ENCODE results near the gene PDE6B. TPM values are rescaled to one million over a fixed set of nuclear protein-coding genes. Genes with fewer than 3 reads are reported as not detected.

PDE6B gene
- total RNA-seq, 1 donor from 2014 or later = 2.3 TPM

DNA sequence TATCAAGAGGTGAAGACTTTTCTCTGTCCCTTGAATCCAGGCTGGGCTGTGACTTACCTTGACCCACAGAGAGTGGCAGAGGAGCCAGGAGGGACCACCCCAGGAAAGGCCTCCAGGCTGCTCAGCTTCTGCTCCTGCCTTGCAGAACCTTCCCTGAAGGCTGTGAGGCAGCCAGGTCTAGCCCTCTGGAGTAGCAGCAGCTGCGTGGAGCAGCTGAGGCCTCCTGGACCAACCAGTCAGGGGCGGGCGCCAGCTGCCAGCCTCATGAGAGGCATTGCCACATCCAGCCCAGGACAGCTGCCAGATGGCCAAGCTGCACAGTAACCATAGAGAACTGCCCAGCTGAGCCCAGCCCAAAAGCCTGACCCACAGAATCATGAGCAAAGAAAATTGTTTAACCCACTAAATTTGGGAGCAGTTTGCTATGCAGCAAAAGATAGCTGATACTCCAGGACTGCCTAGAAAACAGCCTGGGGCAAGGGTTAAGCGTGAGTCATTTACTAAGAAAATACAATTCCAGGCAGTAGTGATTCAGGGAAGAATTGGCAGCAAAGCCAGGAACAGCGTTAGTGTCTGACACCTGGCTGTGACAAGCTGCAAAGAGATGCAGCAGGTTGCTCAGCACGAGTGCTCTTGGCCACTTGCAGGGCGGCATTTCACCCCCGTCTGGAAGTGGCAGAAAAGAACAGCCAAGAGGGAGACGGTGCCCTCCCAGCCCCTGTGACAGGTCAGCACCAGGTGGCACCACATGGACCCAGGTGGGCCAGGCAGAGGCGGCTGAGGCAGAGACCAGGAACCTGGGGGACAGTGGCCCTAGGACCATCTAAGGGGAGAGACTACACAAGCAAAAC lies 14.7 kb upstream of the PDE6B start:
- Mint-ChIP-seq H3K27me3 (ENCODE audit: low read depth) (peaks cover 14% of the 10 kb centered on the region), H3K27ac (ENCODE audit: unreplicated experiment) (no peak overlapping the region)

DNA sequence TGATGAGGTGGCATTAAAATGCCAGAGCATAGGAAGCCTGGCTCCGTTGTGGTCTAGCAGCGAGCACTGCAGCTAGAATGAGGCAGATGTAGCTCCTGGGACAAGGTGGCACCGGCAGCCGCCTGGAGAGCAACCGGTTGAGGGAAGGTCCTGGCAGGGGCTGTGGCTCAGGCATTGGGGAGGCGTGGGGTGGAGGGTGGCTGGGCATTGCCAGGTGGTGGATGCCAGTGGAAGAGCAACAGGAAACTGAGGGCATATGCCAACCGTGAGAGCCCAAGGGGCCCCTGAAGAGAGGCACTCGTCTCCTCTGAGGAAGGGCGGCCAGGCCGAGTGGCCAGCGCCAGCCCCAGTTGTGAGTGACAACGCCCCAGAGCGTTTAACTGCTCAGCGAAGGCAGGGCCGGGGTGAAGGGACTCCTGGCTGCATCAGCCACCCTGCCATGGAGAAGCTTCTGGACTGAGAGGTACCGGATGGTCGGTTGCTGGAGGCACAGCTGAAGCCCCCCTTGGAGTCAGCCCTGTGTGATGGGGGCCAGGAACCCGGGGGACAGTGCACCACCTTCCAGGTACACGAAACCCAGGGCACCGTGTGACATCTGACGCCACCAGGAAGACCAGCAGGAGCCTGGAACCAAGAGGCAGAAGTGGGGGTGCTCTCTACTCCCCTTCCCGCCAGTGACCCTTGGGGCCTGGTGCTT lies 13.2 kb upstream of the PDE6B start:
- Mint-ChIP-seq H3K27ac (ENCODE audit: unreplicated experiment) (no peak overlapping the region), H3K27me3 (ENCODE audit: low read depth) (peaks cover 18% of the 10 kb centered on the region), H3K9me3 (ENCODE audit: low read depth) (peaks cover 8% of the 10 kb centered on the region), H3K4me1 (ENCODE audit: low read depth) (peaks cover 9% of the 10 kb centered on the region), H3K4me3 (ENCODE audit: unreplicated experiment) (no peak overlapping the region), H3K36me3 (ENCODE audit: low read depth) (peaks cover 3% of the 10 kb centered on the region)
- TF ChIP-seq, protein P1, sequence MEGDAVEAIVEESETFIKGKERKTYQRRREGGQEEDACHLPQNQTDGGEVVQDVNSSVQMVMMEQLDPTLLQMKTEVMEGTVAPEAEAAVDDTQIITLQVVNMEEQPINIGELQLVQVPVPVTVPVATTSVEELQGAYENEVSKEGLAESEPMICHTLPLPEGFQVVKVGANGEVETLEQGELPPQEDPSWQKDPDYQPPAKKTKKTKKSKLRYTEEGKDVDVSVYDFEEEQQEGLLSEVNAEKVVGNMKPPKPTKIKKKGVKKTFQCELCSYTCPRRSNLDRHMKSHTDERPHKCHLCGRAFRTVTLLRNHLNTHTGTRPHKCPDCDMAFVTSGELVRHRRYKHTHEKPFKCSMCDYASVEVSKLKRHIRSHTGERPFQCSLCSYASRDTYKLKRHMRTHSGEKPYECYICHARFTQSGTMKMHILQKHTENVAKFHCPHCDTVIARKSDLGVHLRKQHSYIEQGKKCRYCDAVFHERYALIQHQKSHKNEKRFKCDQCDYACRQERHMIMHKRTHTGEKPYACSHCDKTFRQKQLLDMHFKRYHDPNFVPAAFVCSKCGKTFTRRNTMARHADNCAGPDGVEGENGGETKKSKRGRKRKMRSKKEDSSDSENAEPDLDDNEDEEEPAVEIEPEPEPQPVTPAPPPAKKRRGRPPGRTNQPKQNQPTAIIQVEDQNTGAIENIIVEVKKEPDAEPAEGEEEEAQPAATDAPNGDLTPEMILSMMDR (IDR thresholded peaks at IDR 0.05) = no peak
- DNase-seq (ENCODE audit: low spot score) = peak; percentile 72

More for the DNA sequence above, 14.7 kb upstream of the PDE6B start:
- no peak overlapping the region for H3K4me3 Mint-ChIP-seq (ENCODE audit: unreplicated experiment)
- H3K36me3 Mint-ChIP-seq (ENCODE audit: low read depth) = peaks cover 3% of the 10 kb centered on the region
- H3K4me1 Mint-ChIP-seq (ENCODE audit: low read depth) = peaks cover 9% of the 10 kb centered on the region
- TF ChIP-seq, protein P1 (IDR thresholded peaks at IDR 0.05) = no peak
- H3K9me3 Mint-ChIP-seq (ENCODE audit: low read depth) = peaks cover 8% of the 10 kb centered on the region
- peak; percentile 83 for DNase-seq (ENCODE audit: low spot score)

DNA sequence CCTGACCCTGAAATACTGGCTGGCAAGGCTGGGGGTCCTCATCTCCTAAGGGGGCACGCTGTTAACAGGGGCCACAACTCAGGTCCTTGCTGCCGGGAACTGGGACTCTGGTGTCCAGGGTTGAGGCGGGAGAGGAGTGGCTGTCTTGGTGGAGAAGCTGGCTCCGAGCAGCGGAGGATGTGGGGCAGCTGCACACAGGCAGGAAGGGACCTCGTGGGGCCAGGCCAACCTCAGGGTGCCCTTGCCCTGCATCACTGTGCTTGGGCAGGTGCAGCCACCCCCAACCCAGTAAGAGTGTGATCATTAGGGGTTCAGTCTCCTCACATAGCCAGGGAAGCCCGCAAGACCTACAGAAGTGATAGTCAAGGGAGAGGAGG lies 12.6 kb upstream of the PDE6B start:
- peak; percentile 62 for DNase-seq (ENCODE audit: low spot score)
- peaks cover 9% of the 10 kb centered on the region for H3K4me1 Mint-ChIP-seq (ENCODE audit: low read depth)
- no peak overlapping the region for H3K4me3 Mint-ChIP-seq (ENCODE audit: unreplicated experiment)
- no peak overlapping the region for H3K27ac Mint-ChIP-seq (ENCODE audit: unreplicated experiment)
- TF ChIP-seq, protein P1 (IDR thresholded peaks at IDR 0.05) = no peak
- peaks cover 3% of the 10 kb centered on the region for H3K36me3 Mint-ChIP-seq (ENCODE audit: low read depth)
- H3K9me3 Mint-ChIP-seq (ENCODE audit: low read depth) = peaks cover 8% of the 10 kb centered on the region
- H3K27me3 Mint-ChIP-seq (ENCODE audit: low read depth) = peaks cover 18% of the 10 kb centered on the region

DNA sequence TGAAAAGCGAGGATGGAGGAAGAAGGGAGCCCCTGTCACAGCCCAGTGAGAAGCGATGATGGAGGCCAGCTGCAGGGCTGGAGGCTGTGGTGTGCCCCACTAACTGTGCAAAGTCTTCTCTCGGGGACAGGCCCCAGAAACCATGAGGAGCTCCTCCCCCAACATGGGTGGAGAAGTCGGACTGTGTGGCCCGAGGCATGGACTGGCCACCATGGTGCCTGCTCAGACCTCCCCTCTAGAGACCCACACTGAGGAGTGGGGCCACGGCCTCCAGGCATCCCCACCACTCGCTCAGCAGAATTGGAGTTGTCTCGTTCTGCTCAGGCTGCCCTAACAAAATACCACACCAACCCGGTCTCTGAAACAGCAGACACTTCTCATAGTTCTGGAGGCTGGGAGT lies 12.2 kb upstream of the PDE6B start:
- Mint-ChIP-seq H3K4me3 (ENCODE audit: unreplicated experiment) (no peak overlapping the region), H3K4me1 (ENCODE audit: low read depth) (peaks cover 9% of the 10 kb centered on the region), H3K9me3 (ENCODE audit: low read depth) (peaks cover 8% of the 10 kb centered on the region), H3K36me3 (ENCODE audit: low read depth) (peaks cover 3% of the 10 kb centered on the region), H3K27me3 (ENCODE audit: low read depth) (peaks cover 18% of the 10 kb centered on the region), H3K27ac (ENCODE audit: unreplicated experiment) (no peak overlapping the region)
- DNase-seq (ENCODE audit: low spot score) = peak; percentile 54
- TF ChIP-seq, protein P1 (IDR thresholded peaks at IDR 0.05) = no peak

DNA sequence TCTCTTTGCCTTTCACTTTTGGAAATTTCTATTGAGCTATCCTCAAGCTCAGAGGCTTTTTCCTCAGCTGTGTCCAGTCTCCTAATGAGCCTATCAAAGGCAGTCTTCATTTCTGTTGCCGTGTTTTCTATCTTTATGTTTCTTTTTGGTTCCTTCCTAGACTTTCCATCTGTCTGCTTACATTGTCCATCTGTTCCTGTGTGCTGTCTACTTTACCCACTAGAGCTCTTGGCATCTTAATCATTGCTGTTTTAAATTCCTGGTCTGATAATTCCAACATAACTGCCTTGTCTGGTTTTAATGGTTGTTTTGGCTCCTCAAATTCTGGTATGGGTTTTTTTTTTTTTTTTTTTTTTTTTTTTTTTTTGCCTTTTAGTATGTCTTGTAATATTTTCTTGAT lies 9.3 kb upstream of the PDE6B start:
- DNase-seq (ENCODE audit: low spot score) = no peak
- TF ChIP-seq, protein P1 (IDR thresholded peaks at IDR 0.05) = no peak
- H3K9me3 Mint-ChIP-seq (ENCODE audit: low read depth) = no peaks in the 10 kb centered on the region
- no peaks in the 10 kb centered on the region for H3K36me3 Mint-ChIP-seq (ENCODE audit: low read depth)
- no peak overlapping the region for H3K4me3 Mint-ChIP-seq (ENCODE audit: unreplicated experiment)
- H3K4me1 Mint-ChIP-seq (ENCODE audit: low read depth) = no peaks in the 10 kb centered on the region
- no peak overlapping the region for H3K27ac Mint-ChIP-seq (ENCODE audit: unreplicated experiment)
- peaks cover 23% of the 10 kb centered on the region for H3K27me3 Mint-ChIP-seq (ENCODE audit: low read depth)
